VCaP (cell line): ENCODE measurements around the gene PCNX2.

Experiments
- H3K27ac ChIP-seq: fragments of 450-650 bp; 2 replicates; pipeline ENCODE4 v1.5.1; 2017
- TF ChIP-seq, protein P1 (sequence below): fragments of 450-650 bp; conservative IDR thresholded peaks from 2 replicates; pipeline ENCODE4 v1.5.1; 2017; ENCODE audit warnings: mild to moderate bottlenecking, moderate library complexity

The PCNX2 gene, protein sequence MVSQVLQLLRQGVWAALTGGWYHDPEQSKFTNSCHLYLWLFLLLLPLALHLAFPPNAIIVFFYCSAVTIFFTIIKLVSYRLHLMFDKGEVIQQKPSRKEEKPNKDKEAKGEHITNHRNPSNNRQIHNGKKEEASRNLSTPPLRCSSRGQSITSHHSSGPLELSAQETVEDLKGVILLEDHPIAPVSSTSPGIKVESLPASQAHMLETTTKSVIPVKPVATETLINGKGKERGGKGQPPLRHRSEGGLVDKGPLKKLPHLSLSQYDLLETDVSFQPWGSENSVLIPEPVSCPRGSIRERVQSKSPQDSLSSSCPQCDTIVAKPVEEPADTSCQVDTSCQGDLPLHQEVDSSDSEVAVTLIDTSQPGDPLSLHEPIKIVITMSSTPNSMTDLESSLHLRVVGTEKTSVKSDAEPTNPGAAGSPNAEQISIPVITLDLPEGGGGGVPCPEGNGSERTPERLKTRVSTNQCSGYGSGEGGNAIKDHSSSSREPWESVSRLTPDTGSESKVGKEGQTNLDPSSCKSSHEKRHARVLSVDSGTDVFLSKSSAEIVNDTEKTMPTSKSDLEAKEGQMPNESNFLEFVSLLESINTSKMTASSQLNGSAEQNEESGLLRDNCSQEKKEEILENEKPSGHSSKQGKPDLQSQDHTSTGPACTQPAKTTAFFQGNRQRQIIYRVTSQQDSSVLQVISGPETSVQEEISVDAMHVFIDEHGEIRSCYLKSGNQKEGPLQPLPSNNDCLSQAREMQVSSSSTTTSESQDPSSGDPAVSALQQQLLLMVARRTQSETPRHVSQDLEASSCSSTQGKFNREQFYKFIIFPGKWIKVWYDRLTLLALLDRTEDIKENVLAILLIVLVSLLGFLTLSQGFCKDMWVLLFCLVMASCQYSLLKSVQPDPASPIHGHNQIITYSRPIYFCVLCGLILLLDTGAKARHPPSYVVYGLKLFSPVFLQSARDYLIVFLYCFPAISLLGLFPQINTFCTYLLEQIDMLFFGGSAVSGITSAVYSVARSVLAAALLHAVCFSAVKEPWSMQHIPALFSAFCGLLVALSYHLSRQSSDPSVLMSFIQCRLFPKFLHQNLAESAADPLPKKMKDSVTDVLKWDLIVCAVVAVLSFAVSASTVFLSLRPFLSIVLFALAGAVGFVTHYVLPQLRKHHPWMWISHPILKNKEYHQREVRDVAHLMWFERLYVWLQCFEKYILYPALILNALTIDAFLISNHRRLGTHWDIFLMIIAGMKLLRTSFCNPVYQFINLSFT (N-terminal part only)

DNA sequence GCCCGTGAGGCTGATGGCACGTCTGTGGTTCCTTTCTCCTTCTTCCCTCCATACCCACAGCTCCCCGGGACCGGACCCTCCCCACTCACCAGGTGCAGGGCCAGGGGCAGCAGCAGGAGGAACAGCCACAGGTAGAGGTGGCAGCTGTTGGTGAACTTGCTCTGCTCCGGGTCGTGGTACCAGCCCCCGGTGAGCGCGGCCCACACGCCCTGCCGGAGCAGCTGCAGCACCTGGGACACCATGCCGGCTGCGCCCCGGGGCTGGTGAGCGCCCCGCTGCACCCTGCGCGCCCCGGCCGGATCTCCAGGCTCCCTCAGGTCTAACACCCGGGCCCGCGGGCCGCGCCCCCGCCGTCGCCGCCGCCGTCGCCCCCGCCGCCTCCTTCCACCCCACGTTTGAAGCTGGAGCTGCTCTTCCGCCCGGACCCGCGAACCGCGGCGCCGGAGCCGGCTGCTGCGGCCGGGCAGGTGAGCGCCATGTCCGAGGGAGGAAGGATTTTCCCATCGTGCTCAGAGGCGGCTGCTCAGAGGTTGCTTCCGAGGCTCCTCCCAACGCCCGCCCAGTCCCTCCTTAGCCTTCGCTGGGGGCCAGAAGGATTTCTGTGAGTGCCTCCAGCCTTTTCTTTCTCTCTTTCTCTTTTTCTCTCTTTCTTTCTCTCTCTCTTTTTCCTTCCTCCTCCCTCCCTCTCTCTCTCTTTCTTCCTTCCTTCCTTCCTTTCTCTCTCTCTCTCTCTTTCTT lies at the start of gene PCNX2:
Gene PCNX2 (minus strand): TSS at position 489 of the 738 bp plus-strand sequence. CDS start 247 bp downstream, at position 242.
- H3K27ac ChIP-seq = peak within 1 kb of the TSS; percentile 76
- TF ChIP-seq, protein P1, sequence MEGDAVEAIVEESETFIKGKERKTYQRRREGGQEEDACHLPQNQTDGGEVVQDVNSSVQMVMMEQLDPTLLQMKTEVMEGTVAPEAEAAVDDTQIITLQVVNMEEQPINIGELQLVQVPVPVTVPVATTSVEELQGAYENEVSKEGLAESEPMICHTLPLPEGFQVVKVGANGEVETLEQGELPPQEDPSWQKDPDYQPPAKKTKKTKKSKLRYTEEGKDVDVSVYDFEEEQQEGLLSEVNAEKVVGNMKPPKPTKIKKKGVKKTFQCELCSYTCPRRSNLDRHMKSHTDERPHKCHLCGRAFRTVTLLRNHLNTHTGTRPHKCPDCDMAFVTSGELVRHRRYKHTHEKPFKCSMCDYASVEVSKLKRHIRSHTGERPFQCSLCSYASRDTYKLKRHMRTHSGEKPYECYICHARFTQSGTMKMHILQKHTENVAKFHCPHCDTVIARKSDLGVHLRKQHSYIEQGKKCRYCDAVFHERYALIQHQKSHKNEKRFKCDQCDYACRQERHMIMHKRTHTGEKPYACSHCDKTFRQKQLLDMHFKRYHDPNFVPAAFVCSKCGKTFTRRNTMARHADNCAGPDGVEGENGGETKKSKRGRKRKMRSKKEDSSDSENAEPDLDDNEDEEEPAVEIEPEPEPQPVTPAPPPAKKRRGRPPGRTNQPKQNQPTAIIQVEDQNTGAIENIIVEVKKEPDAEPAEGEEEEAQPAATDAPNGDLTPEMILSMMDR = no peak

DNA sequence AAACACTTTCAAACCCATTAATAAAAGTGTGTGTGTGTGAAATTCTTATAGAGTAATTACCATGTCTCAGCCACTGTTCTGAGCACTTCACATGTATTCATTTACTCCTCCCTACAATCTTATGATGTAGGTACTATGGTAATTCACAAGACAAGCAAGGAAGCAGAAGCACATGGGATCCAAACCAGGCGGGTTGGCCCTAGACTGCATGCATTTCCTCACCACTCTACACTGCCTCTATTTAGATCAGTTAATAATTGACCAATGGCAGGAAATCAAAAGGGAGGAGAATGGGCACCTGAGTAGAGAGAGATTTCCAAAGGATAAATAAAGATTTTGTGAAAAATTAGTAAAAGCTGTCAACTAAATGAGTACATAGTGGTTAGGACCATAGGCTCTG lies 47.7 kb upstream of the PCNX2 start:
- H3K27ac ChIP-seq = no peak overlapping the region
- TF ChIP-seq, protein P1 = no peak

DNA sequence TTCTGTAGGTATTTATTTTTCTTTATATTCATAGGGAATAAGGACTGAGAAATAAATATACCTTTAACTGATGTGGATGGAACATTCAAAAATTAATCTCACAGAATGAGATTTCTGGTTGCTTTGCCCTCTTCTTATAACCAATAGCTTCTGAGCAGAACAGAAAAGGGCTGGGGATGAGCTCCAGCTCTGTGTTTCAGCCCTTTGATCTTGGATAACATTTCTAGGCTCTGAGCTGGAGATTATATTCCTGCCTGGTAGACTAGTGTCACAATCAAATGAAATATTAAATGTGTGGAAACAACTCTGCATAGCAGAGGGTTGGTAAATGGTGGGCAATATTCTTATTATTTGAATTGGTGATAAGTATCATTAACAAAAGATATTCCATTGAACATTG lies 46.6 kb upstream of the PCNX2 start:
- TF ChIP-seq, protein P1 = no peak

GRCh38 chr1:233340966-233341516 lies 45.5 kb upstream of the PCNX2 start:
- H3K27ac ChIP-seq = no peak overlapping the region; the same call in 1 of the 2 replicates
- TF ChIP-seq, protein P1 = no peak

More for the DNA sequence above, 46.6 kb upstream of the PCNX2 start:
- H3K27ac ChIP-seq = no peak overlapping the region

GRCh38 chr1:233340031-233340555 lies 44.6 kb upstream of the PCNX2 start:
- TF ChIP-seq, protein P1 = no peak
- H3K27ac ChIP-seq = no peak overlapping the region

DNA sequence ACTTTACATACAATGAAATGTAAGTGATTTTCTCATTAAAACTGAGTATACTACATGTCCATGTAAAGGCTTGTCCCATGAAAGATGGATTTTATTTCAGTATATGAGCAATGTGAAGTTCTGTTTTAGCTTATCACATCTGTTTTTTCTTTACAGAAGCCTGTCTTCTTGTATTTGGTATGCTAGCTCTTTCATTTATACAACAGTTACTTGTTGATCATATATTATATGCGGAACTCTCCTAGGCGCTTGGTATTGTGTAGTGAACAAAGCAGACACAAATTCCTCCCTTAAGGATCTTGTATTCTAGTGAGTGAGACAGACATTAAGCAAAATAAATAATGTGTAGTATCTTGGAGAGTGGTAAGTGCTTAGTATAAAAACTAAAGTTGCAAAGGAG lies 42.6 kb upstream of the PCNX2 start:
- TF ChIP-seq, protein P1 = no peak
- H3K27ac ChIP-seq = no peak overlapping the region
